Vagina (tissue), 2 donors: ENCODE measurements around the gene LRRC59.

Experiments
- CTCF ChIP-seq, 3 experiments: fragments of 450-650 bp in 2 of 3; fragments of 200-600 bp in 1 of 3; sonication (generic) in 1 of 3; IDR thresholded peaks; one replicate each; pipeline ENCODE4 v1.5.1; 2017 to 2019; ENCODE audit warnings: antibody characterized with exemption in 3 of 3, mild to moderate bottlenecking in 2 of 3, moderate library complexity in 2 of 3
- POLR2AphosphoS5 ChIP-seq, 2 donors: sonication (generic); formaldehyde crosslinking; IDR thresholded peaks; one replicate each; pipeline ENCODE4 v1.9.0; 2017; ENCODE audit warnings: antibody characterized with exemption in 2 of 2, mild to moderate bottlenecking in 2 of 2, low read depth in 1 of 2; ENCODE audit not compliant: insufficient read depth in 1 of 2

GRCh38 chr17:50382931-50383330 is 14.4 kb downstream of the LRRC59 start:
- TF ChIP-seq CTCF (IDR thresholded peaks at IDR 0.05), result no peak
- no peak for TF ChIP-seq POLR2AphosphoS5 (IDR thresholded peaks at IDR 0.05; ENCODE audit: insufficient read depth in 1 of 2, low read depth in 1 of 2)
